Ascending aorta (tissue), 2 donors: Measurements from ENCODE around the gene P2RX3. TPM values are rescaled to one million over a fixed set of nuclear protein-coding genes. Genes with fewer than 3 reads are reported as not detected.

Experiments used
- DNase-seq, 2 donors: peaks; one replicate each; pipeline ENCODE4 v3.0.0-alpha.2; 2019; ENCODE audit warnings: low spot score in 2 of 2
- H3K27ac ChIP-seq, 2 donors: fragments of 200-600 bp; sonication (generic); one replicate each; pipeline ENCODE4 v1.5.1; 2016 to 2017; ENCODE audit warnings: mild to moderate bottlenecking in 1 of 2
- H3K27me3 ChIP-seq: fragments of 200-600 bp; sonication (generic); one replicate; pipeline ENCODE4 v1.5.1; 2017
- H3K36me3 ChIP-seq, 2 donors: fragments of 200-600 bp; sonication (generic); one replicate each; pipeline ENCODE4 v1.5.1; 2016
- H3K4me1 ChIP-seq, 2 donors: fragments of 200-600 bp; sonication (generic); one replicate each; pipeline ENCODE4 v1.5.1; 2016 to 2017; ENCODE audit warnings: mild to moderate bottlenecking in 1 of 2
- H3K4me3 ChIP-seq, 2 donors: fragments of 200-600 bp; sonication (generic); one replicate each; pipeline ENCODE4 v1.5.1; 2016 to 2017; ENCODE audit warnings: mild to moderate bottlenecking in 1 of 2
- H3K9me3 ChIP-seq, 2 donors: fragments of 200-600 bp; sonication (generic); one replicate each; pipeline ENCODE4 v1.5.1; 2016
- intact Hi-C: fragments of 100-400 bp; cut with DNase I; formaldehyde crosslinking; loops from one replicate; pipeline ENCODE4 v1.15.1; 2023
- total RNA-seq: library from RNA; depleted of rRNA; stranded (reverse); fragments of >200 nt; gene quantifications from one replicate; pipeline ENCODE4 v1.1.0, GENCODE V29; 2016
- TF ChIP-seq, protein P1 (sequence below), 3 experiments: fragments of 200-600 bp in 2 of 3; fragments of 450-650 bp in 1 of 3; sonication (generic) in 2 of 3; IDR thresholded peaks; one replicate each; pipeline ENCODE4 v1.5.1; 2016 to 2019; ENCODE audit warnings: antibody characterized with exemption in 3 of 3, mild to moderate bottlenecking in 1 of 3, moderate library complexity in 1 of 3

P2RX3 gene
- total RNA-seq, 1 donor from 2014 or later: not detected

- TF ChIP-seq, protein P1, sequence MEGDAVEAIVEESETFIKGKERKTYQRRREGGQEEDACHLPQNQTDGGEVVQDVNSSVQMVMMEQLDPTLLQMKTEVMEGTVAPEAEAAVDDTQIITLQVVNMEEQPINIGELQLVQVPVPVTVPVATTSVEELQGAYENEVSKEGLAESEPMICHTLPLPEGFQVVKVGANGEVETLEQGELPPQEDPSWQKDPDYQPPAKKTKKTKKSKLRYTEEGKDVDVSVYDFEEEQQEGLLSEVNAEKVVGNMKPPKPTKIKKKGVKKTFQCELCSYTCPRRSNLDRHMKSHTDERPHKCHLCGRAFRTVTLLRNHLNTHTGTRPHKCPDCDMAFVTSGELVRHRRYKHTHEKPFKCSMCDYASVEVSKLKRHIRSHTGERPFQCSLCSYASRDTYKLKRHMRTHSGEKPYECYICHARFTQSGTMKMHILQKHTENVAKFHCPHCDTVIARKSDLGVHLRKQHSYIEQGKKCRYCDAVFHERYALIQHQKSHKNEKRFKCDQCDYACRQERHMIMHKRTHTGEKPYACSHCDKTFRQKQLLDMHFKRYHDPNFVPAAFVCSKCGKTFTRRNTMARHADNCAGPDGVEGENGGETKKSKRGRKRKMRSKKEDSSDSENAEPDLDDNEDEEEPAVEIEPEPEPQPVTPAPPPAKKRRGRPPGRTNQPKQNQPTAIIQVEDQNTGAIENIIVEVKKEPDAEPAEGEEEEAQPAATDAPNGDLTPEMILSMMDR (IDR thresholded peaks at IDR 0.05): no peak
- Histone ChIP-seq H3K27me3 (no peaks in the 10 kb centered on the region), H3K36me3 (no peaks in the 10 kb centered on the region), H3K9me3 (no peaks in the 10 kb centered on the region), H3K4me3 (no peak overlapping the region), H3K27ac (no peak overlapping the region), H3K4me1 (no peaks in the 10 kb centered on the region)
- intact Hi-C loops: no loop called here
- no peak for DNase-seq
These were observed 35.0 kb downstream of the P2RX3 start for GRCh38 chr11:57373146-57373545.

GRCh38 chr11:57374966-57375365 is 36.8 kb downstream of the P2RX3 start:
- no peak for DNase-seq
- intact Hi-C loops: no loop called here
- Histone ChIP-seq H3K9me3 (no peaks in the 10 kb centered on the region), H3K4me3 (no peak overlapping the region), H3K36me3 (no peaks in the 10 kb centered on the region), H3K27me3 (no peaks in the 10 kb centered on the region), H3K4me1 (no peaks in the 10 kb centered on the region), H3K27ac (no peak overlapping the region)
- TF ChIP-seq, protein P1 (IDR thresholded peaks at IDR 0.05): no peak

- Histone ChIP-seq H3K27me3 (no peaks in the 10 kb centered on the region), H3K4me3 (no peak overlapping the region), H3K36me3 (no peaks in the 10 kb centered on the region), H3K27ac (no peak overlapping the region), H3K4me1 (no peaks in the 10 kb centered on the region), H3K9me3 (no peaks in the 10 kb centered on the region)
- intact Hi-C loops: no loop called here
- TF ChIP-seq, protein P1 (IDR thresholded peaks at IDR 0.05): no peak
- DNase-seq: no peak
These were observed 37.3 kb downstream of the P2RX3 start for GRCh38 chr11:57375490-57375889.

GRCh38 chr11:57376095-57377090 is 38.2 kb downstream of the P2RX3 start:
- no peaks in the 10 kb centered on the region for H3K9me3 ChIP-seq
- H3K4me3 ChIP-seq: no peak overlapping the region
- H3K4me1 ChIP-seq: no peaks in the 10 kb centered on the region
- DNase-seq: no peak
- H3K27me3 ChIP-seq: no peaks in the 10 kb centered on the region
- H3K27ac ChIP-seq: no peak overlapping the region
- intact Hi-C loops: no loop called here
- TF ChIP-seq, protein P1 (IDR thresholded peaks at IDR 0.05): no peak
- no peaks in the 10 kb centered on the region for H3K36me3 ChIP-seq

DNA sequence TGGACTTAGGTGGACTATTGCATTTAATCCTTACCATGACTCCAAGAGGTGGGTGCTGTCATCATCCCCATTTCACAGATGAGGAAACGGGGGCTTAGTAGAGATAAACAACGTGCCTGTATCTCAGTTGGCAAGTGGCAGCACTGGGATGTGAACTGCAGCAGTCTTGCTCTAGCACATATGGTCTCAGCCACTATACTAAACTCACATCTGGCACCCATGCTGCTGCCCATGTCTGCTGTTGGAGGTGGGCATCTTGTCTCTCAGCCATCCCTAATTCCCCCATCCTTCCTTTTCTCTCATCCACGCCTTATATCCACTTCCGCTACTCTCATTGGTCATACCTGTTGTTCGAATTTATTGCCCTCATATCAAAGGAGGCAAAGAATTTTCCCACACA is 39.0 kb downstream of the P2RX3 start:
- no peak overlapping the region for H3K4me3 ChIP-seq
- H3K27me3 ChIP-seq: no peaks in the 10 kb centered on the region
- no peak for DNase-seq
- H3K9me3 ChIP-seq: no peaks in the 10 kb centered on the region
- H3K36me3 ChIP-seq: no peaks in the 10 kb centered on the region
- intact Hi-C loops: no loop called here
- H3K4me1 ChIP-seq: no peaks in the 10 kb centered on the region
- TF ChIP-seq, protein P1 (IDR thresholded peaks at IDR 0.05): no peak
- H3K27ac ChIP-seq: no peak overlapping the region
